Putamen (tissue), 1 donor: ENCODE results near the gene PZP.
"Not testable (repeated sequence)": the region's sequence is repeated elsewhere in the genome, so short reads cannot be mapped to it uniquely, and the experiment has no call there.

Source experiments
- DNase-seq: peaks from one replicate; pipeline ENCODE4 v3.0.0-alpha.2; 2016; ENCODE audit warnings: low spot score

Gene PZP

GRCh38 chr12:9180810-9181209 is 27.4 kb downstream of the PZP start:
- DNase-seq, result no peak

DNA sequence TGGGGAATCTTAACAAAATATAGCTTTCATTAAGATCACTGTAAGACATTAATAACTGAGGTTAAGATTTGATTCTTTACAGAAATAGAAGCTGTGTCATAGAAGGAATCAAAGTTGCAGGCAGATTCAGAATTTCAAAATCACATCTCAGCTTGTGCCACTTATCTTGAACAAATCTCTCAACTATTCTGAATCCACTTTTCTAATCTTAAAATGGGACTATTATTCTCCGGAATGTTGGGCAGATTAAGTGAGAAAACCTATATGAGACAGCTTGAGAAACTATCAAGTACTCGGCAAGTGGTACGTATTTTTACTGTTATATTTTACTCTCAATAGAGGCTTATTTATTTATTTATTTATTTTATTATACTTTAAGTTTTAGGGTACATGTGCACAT is 28.4 kb downstream of the PZP start:
- DNase-seq, result no peak

GRCh38 chr12:9169979-9170634 is 38.1 kb downstream of the PZP start:
- DNase-seq, result no peak

DNA sequence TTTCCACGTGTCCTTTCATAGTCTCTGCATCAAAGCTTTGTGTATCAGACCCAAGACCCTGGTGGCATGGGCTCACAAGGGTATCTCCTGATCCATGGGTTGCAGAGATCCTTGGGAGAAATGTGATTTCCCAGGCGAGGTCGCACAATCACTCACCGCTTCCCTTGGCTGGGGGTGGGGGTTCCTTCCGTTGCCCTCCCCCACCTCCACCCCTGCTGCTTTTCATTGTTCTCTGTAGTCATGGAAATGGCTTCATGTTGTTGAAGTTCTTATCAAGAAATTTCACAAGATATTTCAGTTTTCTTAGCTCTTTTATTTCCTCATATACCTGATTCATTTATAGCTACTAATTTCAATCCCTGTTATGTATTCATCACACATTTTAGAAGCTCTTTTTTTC is 40.9 kb downstream of the PZP start:
- not testable (repeated sequence) for DNase-seq

DNA sequence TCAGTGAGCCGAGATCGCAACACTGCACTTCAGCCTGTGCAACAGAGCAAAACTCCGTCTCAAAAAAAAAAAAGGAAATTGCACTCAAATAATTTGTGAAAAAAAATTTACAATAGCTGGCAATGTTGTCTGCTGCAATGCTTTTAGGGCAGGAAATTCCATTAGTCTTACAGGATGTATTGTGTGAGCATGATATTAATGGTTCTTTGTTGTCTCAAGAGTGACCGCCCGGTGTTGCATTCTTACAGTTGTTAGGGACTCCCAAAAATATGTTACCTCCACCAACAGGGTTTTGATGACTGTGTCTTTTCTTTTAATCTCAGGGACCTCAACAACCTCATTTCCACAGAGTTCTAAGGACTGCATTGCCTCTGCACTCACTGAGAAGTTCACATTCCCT is 44.8 kb downstream of the PZP start:
- DNase-seq, result no peak

- DNase-seq, result no peak
Measured at GRCh38 chr12:9156119-9156518, 52.1 kb downstream of the PZP start.

DNA sequence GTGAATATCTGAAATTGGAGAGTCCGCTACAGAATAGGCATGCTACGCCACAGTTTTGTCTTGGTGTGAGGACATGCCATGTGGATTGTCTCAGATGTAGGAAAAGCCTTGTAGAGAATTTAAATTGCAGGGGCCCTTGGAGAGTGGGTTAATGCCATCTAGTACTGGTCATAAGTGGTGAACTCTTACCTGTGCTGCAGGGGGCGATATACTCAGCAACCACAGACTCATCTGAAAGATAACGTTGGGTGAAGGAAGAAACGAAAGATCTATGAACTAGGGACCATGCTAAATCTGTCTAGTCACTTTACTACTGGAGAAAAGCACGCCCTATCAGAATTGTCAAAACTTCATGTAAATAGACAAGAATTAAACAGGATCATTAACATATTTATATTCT is 58.8 kb downstream of the PZP start:
- DNase-seq, result no peak

DNA sequence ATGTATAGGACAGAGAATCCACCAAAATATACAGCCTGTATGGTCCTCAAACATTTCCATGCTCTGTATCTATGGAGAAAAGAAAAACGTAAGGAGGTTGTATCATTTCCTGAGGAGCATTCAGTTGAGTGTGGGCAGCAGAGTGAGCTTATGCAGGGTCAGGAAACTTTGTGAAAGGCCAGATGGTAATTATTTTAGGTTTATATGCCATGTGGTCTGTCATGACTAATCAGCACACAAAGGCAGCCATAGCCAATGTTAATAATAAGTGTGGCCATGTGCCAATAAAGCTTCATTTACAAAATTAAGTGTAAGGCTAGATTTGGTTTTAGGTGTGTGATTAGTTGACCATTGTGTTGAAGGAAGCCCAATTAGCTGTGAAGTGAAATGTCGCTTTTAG is 59.3 kb downstream of the PZP start:
- no peak for DNase-seq

DNA sequence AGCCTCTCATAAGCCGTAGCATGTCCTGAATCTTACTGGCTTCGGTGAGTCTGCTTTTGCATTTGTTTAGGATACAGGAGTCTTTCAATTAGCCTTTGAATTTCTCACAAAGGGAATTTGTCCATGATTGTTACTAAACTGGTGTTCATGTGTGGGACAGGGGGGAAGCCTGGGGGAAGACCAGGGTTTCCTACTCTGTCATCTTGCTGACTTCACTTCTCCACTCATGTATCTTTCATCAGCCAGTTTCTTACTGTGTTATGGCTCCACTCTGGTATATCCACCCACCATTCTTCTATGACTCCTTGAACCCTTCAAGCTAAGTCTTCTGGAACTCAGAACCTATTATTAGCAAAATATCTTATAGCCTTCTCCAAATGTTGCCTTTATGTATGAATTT is 60.7 kb downstream of the PZP start:
- DNase-seq, result no peak

DNA sequence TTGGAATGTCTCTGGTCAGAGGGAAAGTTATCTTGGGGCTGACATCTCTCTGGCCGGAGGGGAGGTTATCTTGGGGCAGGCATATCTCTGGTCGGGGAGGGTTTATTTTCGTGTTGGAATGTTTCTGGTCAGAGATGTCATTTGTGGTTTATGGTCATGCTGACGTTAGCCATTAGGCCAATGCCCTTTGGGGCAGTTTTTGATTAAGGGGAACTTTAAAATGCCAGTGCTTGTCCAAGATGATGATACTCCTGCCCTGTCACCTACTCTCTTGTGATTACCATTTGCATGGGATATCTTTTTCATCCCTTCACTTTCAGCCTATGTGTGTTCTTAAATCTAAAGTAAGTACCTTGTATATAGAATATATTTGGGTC is 63.5 kb downstream of the PZP start:
- DNase-seq, result no peak

DNA sequence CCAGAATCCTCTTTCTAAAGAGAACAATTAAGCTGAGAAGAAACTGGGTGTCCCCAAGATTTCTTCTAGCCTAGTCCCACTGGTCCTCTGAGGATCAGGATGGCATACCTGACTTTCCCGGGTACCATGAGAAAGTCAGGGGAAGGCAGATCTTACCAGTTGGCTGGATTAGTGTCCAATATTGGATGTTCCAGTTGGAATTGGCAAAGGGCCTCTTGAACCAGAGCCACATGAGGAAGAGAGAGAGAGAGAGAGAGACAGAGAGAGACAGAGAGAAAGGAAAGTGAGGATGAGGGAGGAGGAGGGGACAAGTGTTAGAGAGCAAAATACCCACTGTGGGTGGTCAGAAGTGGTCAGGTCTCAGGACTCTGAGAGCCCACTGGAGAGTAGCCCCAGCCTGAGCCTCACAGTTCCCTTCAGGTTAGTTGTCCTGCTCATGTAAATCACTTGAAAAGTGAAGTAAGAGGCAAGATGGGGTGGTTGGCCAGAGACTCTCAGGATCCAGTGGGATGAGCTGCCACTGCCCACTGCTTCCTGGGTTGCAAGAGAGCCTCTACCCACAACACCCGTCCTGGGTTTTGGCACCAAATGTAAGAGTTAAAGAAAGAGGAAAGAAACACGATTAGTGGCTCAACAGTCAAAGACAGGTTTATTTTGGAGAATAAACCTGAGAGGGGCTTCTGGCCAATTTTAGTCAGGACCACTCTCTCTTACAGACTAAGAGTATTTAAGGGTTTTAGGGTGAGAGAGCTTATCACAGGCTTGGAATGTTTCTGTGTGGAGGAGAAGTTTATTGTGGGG is 64.1 kb downstream of the PZP start:
- DNase-seq, result no peak

GRCh38 chr12:9143137-9143536 is 65.1 kb downstream of the PZP start:
- DNase-seq, result no peak

DNA sequence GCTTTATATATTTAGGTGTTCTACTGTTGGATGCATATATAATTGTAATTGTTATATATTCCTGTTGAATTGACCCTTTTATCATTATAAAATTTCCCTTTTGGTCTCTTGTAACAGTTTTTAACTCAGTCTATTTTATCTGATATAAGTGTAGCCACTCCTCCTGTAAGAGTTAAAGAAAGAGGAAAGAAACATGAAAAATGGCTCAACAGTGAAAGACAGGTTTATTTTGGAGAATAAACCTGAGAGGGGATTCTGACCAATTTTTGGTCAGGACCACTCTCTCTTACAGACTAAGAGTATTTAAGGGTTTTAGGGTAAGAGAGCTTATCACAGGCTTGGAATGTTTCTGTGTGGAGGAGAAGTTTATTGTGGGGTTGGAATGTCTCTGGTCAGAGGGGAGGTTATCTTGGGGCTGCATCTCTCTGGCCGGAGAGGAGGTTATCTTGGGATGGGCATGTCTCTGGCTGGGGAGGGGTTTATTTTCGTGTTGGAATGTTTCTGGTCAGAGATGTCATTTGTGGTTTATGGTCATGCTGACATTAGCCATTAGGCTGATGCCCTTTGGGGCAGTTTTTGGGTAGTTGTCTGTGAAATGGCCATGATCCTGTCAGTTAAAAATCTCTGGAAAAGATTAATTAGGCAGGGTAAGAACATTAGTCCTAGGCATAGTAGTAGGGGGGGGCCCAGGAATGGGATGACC is 68.5 kb downstream of the PZP start:
- not testable (repeated sequence) for DNase-seq

DNA sequence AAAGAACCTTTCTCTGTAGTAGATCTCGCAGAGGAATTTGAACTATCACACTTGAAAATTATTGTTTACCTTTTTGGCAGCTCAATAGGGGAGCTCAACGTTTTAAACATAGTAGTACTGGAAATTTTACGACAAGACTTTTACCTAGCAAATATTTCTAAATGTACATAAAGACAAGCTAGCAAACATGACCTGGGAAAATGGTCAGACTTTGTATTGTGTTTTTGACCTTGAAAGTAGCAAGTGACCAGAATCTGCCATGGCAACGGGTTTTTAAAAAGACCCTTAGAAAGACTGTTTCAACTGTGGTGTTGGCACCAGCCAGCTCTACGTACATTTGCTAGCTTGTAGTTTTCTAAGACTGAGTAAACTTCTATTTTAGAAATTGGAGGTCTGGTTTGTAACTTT is 72.3 kb downstream of the PZP start:
- DNase-seq, result no peak

DNA sequence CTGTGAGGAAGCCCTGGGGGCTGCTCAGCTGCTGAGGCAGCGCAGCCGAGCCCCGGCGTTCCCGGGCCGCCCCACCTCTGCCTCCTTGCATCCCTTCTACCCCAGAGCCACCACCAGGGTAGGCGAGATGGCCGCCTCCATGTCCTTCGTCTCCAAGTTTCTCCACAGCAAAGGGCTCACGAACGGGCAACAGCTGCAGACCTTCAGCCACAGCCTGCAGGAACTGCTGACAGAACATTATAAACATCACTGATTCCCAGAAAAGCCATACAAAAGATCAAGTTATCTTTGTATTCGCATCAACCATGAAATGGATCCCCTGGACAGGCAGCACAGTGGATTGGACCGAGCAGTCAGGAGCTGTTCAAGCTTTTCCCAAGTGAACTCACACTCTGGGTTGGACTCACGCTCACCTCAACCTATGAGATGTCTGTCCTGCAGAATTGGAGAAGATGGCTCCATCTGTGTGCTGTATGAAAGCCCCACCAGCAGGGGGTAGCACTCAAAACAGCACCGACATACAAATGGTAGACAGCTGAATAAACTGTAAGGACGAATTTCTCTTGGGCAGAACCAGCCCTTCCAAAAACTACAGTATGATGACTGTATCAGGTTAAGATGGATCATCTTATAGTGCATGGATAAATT is 73.1 kb downstream of the PZP start:
- DNase-seq, result no peak

GRCh38 chr12:9133216-9133916 is 74.8 kb downstream of the PZP start:
- DNase-seq, result no peak

DNA sequence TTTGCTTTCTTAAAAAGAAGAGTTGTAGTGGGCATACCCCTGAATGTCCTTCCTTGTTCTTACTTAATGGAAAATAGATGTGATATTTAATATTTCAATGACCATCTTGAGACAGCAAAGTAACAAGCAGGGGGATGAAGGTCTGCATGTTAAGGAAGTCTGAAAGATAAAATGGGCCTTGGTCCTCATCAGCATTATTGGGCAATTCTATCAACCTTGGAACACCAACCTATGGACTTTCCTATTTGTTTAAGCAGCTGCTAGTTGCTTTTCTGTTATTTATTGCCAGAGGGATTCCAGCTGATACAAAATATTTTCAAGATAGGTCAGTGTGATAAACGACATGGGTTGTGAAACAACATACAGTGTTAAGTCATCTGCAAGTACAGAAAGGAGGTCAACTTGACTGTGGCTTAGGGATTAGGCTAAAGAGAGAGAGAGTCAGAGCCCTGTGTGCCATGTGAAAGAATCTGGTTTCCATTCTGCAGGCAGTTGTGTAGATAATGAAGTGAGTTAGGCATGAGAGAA is 76.1 kb downstream of the PZP start:
- DNase-seq, result no peak

DNA sequence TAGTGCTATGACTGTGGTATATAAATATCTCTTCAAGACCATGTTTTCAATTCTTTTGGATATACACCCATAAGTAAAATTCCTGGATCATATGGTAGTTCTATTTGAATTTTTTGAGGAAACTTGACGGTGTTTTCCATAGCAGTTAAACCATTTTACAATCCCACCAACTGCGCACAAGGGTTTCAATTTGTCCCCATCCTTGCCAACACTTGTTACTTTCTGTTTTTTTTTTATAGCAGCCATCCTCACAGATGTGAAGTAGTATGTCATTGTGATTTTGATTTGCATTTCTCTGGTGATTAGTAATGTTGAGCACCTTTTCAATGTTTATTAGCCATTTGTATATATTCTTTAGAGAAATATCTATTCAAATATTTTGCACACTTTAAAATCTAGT is 78.0 kb downstream of the PZP start:
- DNase-seq, result no peak

- no peak for DNase-seq
Measured at GRCh38 chr12:9127936-9128663, 80.1 kb downstream of the PZP start.

DNA sequence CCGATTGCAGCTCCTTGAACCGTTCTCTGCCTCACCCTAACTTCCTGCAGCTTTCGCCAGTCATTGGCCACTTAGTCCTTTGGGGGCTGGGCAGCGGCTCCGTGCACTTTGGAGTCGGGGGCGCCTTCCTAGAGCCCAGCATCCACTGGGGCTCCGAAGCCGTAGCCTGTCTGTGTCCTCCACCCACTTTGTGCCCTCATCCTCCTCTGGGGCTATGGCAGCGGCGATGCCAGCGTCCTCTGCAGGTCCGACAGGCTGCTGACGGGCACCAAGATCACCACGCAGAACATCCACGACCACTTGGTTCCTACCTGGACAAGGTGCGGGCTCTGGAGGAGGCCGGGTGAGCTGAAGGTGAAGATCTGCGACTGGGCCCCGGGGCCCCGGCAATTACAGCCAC is 80.7 kb downstream of the PZP start:
- no peak for DNase-seq

DNA sequence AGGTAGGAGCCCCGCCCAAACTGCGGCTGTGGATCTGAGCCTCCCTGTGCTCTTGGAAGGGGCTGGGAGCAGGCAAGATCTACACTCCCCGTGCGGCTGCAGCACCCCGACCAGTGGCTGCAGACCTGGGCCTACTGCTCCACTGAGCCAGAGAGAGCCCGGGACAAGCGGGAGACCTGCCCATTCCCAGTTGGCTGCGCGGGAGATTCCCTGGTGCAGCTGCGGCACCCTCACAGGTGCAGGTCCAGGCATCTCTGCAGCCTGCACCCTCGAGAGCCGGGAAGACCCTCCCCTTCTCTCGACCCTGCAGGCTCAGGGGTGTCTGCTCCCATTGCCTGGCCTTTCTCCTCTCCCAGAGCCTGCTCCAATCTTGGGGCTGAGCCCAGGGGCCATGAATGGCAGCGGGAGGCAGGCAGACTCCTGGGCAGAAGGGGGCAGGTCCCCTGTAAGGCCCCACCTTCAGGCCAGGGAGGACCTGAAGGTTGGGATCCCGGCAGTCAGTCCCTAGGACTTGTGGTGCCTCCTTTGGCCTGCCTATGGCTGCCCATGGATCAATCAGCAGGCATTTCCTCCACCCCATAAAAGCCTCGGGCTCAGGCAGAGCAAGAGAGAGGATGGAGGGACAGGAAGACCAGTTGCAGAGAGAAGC is 83.7 kb downstream of the PZP start:
- DNase-seq, result no peak
